ENCODE results near the gene SCYGR4. TPM values are rescaled to one million over a fixed set of nuclear protein-coding genes. Genes with fewer than 3 reads are reported as not detected.

Gene SCYGR4
- total RNA-seq, 2 experiments from 2014 or later = not detected

- POLR2A ChIA-PET = no interaction called here
- ATAC-seq (no peak), DNase-seq (peak; percentile 4)
- CTCF ChIA-PET = interaction anchor here (1.0 to 1.3 kb wide), 3 partner anchors 14 to 122 kb away, joined by 4 to 9 read pairs (median 4); no protein-coding TSS in a partner anchor
- Mint-ChIP-seq H3K36me3 (ENCODE audit: low read depth) (no peaks in the 10 kb centered on the region), H3K9me3 (no peaks in the 10 kb centered on the region), H3K27ac (no peak overlapping the region), H3K4me3 (no peak overlapping the region), H3K4me1 (ENCODE audit: low read depth) (no peaks in the 10 kb centered on the region), H3K27me3 (no peaks in the 10 kb centered on the region)
- intact Hi-C loops (cut with micrococcal nuclease) = loop anchor here (10.0 kb wide), 1 partner anchor 239 kb away; no protein-coding TSS in a partner anchor
- no peak for TF ChIP-seq CTCF (IDR thresholded peaks at IDR 0.05)
These were observed 26.8 kb downstream of the SCYGR4 start for GRCh38 chr2:227643990-227644551.

- no peak overlapping the region for H3K4me3 Mint-ChIP-seq
- H3K36me3 Mint-ChIP-seq (ENCODE audit: low read depth) = no peaks in the 10 kb centered on the region
- H3K9me3 Mint-ChIP-seq = no peaks in the 10 kb centered on the region
- TF ChIP-seq CTCF (IDR thresholded peaks at IDR 0.05) = no peak
- CTCF ChIA-PET = interaction anchor here (1.2 kb wide), 1 partner anchor 209 kb away, joined by 3 read pairs; no protein-coding TSS in a partner anchor
- ATAC-seq (no peak), DNase-seq (no peak)
- H3K4me1 Mint-ChIP-seq (ENCODE audit: low read depth) = no peaks in the 10 kb centered on the region
- H3K27me3 Mint-ChIP-seq = peaks cover 7% of the 10 kb centered on the region
- POLR2A ChIA-PET = no interaction called here
- no peak overlapping the region for H3K27ac Mint-ChIP-seq
- intact Hi-C loops (cut with micrococcal nuclease) = no loop called here
These were observed 36.1 kb downstream of the SCYGR4 start for GRCh38 chr2:227653419-227653818.

GRCh38 chr2:227654426-227654825 is 37.1 kb downstream of the SCYGR4 start:
- Mint-ChIP-seq H3K4me3 (no peak overlapping the region), H3K4me1 (ENCODE audit: low read depth) (no peaks in the 10 kb centered on the region), H3K27me3 (peaks cover 7% of the 10 kb centered on the region), H3K9me3 (no peaks in the 10 kb centered on the region), H3K27ac (no peak overlapping the region), H3K36me3 (ENCODE audit: low read depth) (no peaks in the 10 kb centered on the region)
- ChIA-PET POLR2A (no interaction called here), CTCF (interaction anchor here (0.9 kb wide), 1 partner anchor 112 kb away, joined by 3 read pairs; no protein-coding TSS in a partner anchor)
- no peak for DNase-seq
- no peak for TF ChIP-seq CTCF (IDR thresholded peaks at IDR 0.05)
- ATAC-seq = no peak
- intact Hi-C loops (cut with micrococcal nuclease) = no loop called here

DNA sequence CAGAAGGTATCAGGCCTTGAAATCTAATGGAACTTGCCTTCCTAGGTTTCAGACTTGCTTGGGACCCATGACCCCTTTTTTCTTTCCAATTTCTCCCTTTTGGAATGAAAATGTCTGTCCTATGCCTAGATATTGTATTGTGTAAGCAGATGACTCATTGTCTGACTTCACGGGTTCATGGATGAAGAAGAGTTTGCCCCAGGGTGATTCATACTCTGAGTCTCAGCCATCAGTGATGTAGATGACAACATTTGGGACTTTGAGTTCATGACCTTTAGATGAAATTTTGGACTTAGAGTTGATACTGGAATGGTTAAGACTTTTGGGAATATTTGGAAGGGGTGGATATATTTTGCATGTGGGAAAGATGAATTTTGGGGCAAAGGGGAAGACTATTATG is 38.2 kb downstream of the SCYGR4 start:
- ChIA-PET POLR2A (interaction anchor here (0.6 kb wide), 1 partner anchor 93 kb away, joined by 3 read pairs; no protein-coding TSS in a partner anchor), CTCF (no interaction called here)
- no peak overlapping the region for H3K27ac Mint-ChIP-seq
- no peak overlapping the region for H3K4me3 Mint-ChIP-seq
- intact Hi-C loops (cut with micrococcal nuclease) = loop anchor here (5.0 kb wide), 3 partner anchors 107 to 227 kb away; no protein-coding TSS in a partner anchor
- H3K9me3 Mint-ChIP-seq = no peaks in the 10 kb centered on the region
- TF ChIP-seq CTCF (IDR thresholded peaks at IDR 0.05) = no peak
- ATAC-seq (peak; percentile 55), DNase-seq (no peak)
- H3K4me1 Mint-ChIP-seq (ENCODE audit: low read depth) = no peaks in the 10 kb centered on the region
- H3K36me3 Mint-ChIP-seq (ENCODE audit: low read depth) = no peaks in the 10 kb centered on the region
- H3K27me3 Mint-ChIP-seq = peaks cover 6% of the 10 kb centered on the region

DNA sequence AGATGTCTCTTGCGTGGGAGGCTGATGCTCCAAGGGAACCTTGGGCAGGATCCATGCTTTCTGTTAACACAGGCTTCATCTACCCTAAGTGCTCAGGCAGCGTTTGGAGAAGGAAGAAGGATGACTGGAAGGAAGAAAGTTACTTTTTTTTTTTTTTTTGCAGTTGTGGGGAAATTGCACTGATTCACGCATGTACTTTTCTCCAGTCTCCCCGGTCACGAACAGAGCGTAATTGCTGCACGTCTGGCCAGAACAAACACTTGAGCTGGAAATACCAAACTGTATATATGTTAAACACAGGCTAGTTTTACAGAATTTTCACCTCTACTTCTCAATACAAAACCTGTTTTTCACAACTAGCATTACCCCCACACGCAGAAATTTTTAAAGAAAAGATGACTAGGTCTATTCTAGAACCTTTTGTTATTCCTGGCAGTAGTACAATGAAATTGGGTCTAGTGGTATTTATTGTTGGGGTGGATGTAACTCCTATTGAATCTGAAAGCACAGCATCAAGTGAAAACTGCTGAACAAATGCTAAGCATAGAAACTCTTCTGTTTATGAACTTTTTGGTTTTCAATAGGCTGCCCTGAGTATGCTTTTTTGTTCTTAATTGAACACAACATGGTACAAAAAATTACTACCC is 40.0 kb downstream of the SCYGR4 start:
- Mint-ChIP-seq H3K27ac (no peak overlapping the region), H3K4me1 (ENCODE audit: low read depth) (no peaks in the 10 kb centered on the region), H3K27me3 (peaks cover 3% of the 10 kb centered on the region), H3K4me3 (no peak overlapping the region), H3K36me3 (ENCODE audit: low read depth) (no peaks in the 10 kb centered on the region), H3K9me3 (no peaks in the 10 kb centered on the region)
- POLR2A ChIA-PET = no interaction called here
- no peak for TF ChIP-seq CTCF (IDR thresholded peaks at IDR 0.05)
- no peak for ATAC-seq
- CTCF ChIA-PET = interaction anchor here (0.7 to 3.9 kb wide), 21 partner anchors 8 to 357 kb away, joined by 3 to 65 read pairs (median 5); no protein-coding TSS in a partner anchor
- no peak for DNase-seq
- intact Hi-C loops (cut with micrococcal nuclease) = loop anchor here (5.0 kb wide), 3 partner anchors 105 to 225 kb away; no protein-coding TSS in a partner anchor

All from activated CD8-positive, alpha-beta T cell treated with anti-CD3 and anti-CD28 coated beads for 36 hours (primary cell).